ENCODE results near the gene MYO9B.

GRCh38 chr19:17063428-17063827, 12.1 kb upstream of the MYO9B start:
- TF ChIP-seq CTCF (conservative IDR thresholded peaks at IDR 0.05 in 1 of 2, IDR thresholded peaks at IDR 0.05 in 1 of 2; ENCODE audit: extremely low read depth in 1 of 2, insufficient read depth in 1 of 2, low read depth in 1 of 2, low read length in 2 of 2) (no peak), EZH2 (IDR thresholded peaks at IDR 0.05; ENCODE audit: borderline replicate concordance, low read length) (no peak)

All from mammary epithelial cell (primary cell).